ENCODE results near the gene MLF1.

MLF1 gene

GRCh38 chr3:158574646-158575045 is 3.7 kb downstream of the MLF1 start:
- DNase-seq (ENCODE audit: low spot score), result no peak

- DNase-seq (ENCODE audit: low spot score), result no peak
Measured at GRCh38 chr3:158590223-158590622, 19.2 kb downstream of the MLF1 start.

- no peak for DNase-seq (ENCODE audit: low spot score)
Measured at GRCh38 chr3:158600787-158601186, 29.8 kb downstream of the MLF1 start.

- DNase-seq (ENCODE audit: low spot score), result no peak
Measured at GRCh38 chr3:158602227-158602626, 31.2 kb downstream of the MLF1 start.

GRCh38 chr3:158617982-158618875 is 47.2 kb downstream of the MLF1 start:
- DNase-seq (ENCODE audit: low spot score), result no peak

GRCh38 chr3:158625881-158626280 is 54.9 kb downstream of the MLF1 start:
- no peak for DNase-seq (ENCODE audit: low spot score)

GRCh38 chr3:158631981-158632380 is 61.0 kb downstream of the MLF1 start:
- DNase-seq (ENCODE audit: low spot score), result no peak

GRCh38 chr3:158640646-158641045 is 69.7 kb downstream of the MLF1 start:
- DNase-seq (ENCODE audit: low spot score), result no peak

GRCh38 chr3:158642005-158642404 is 71.0 kb downstream of the MLF1 start:
- DNase-seq (ENCODE audit: low spot score), result no peak

- no peak for DNase-seq (ENCODE audit: low spot score)
Measured at GRCh38 chr3:158642474-158643210, 71.6 kb downstream of the MLF1 start.

GRCh38 chr3:158644345-158644908 is 73.4 kb downstream of the MLF1 start, which contains the start of gene GFM1:
TSS of gene GFM1 (plus strand) at chr3:158644527. CDS start at chr3:158644635, 108 bp downstream.
- peak; percentile 82 for DNase-seq (ENCODE audit: low spot score)

GRCh38 chr3:158649791-158650190 is 78.8 kb downstream of the MLF1 start:
- DNase-seq (ENCODE audit: low spot score), result no peak

- no peak for DNase-seq (ENCODE audit: low spot score)
Measured at GRCh38 chr3:158651192-158651591, 80.2 kb downstream of the MLF1 start.

GRCh38 chr3:158652463-158652862 is 81.5 kb downstream of the MLF1 start:
- no peak for DNase-seq (ENCODE audit: low spot score)

Measured in hepatic stellate cell (primary cell).